GM21423 (cell line): ENCODE measurements around the gene TAS1R1.

Experiments used
- ATAC-seq: cut with Tn5 transposase; IDR thresholded peaks from one replicate; pipeline ENCODE4 v1.9.1; 2021; ENCODE audit warnings: mild to moderate bottlenecking, moderate library complexity; ENCODE audit not compliant: unreplicated experiment

Gene TAS1R1

GRCh38 chr1:6554907-6555778, at the start of gene TAS1R1:
Gene TAS1R1, plus strand, starts transcription at chr1:6555307. Its CDS starts 67 bp downstream, at chr1:6555374.
- ATAC-seq = no peak

GRCh38 chr1:6505367-6506209, 49.5 kb upstream of the TAS1R1 start:
- no peak for ATAC-seq

- no peak for ATAC-seq
Measured at GRCh38 chr1:6506210-6507036, 48.7 kb upstream of the TAS1R1 start.

GRCh38 chr1:6507037-6507428, 48.1 kb upstream of the TAS1R1 start:
- ATAC-seq = no peak

GRCh38 chr1:6507461-6507911, 47.6 kb upstream of the TAS1R1 start:
- ATAC-seq = no peak

GRCh38 chr1:6508154-6508815, 46.8 kb upstream of the TAS1R1 start:
- ATAC-seq = no peak

- no peak for ATAC-seq
Measured at GRCh38 chr1:6508816-6509189, 46.3 kb upstream of the TAS1R1 start.

- ATAC-seq = no peak
Measured at GRCh38 chr1:6509220-6509918, 45.7 kb upstream of the TAS1R1 start.

- no peak for ATAC-seq
Measured at GRCh38 chr1:6509919-6510291, 45.2 kb upstream of the TAS1R1 start.

GRCh38 chr1:6510493-6510892, 44.6 kb upstream of the TAS1R1 start:
- no peak for ATAC-seq

- no peak for ATAC-seq
Measured at GRCh38 chr1:6511056-6511455, 44.1 kb upstream of the TAS1R1 start.

GRCh38 chr1:6511561-6512244, 43.4 kb upstream of the TAS1R1 start:
- ATAC-seq = no peak

GRCh38 chr1:6512245-6512907, 42.7 kb upstream of the TAS1R1 start:
- ATAC-seq = no peak

GRCh38 chr1:6512908-6513280, 42.2 kb upstream of the TAS1R1 start:
- ATAC-seq = no peak

- ATAC-seq = no peak
Measured at GRCh38 chr1:6513320-6513801, 41.7 kb upstream of the TAS1R1 start.

- ATAC-seq = no peak
Measured at GRCh38 chr1:6515771-6516170, 39.3 kb upstream of the TAS1R1 start.

GRCh38 chr1:6517435-6517851, 37.7 kb upstream of the TAS1R1 start:
- ATAC-seq = no peak

- ATAC-seq = no peak
Measured at GRCh38 chr1:6519491-6519934, 35.6 kb upstream of the TAS1R1 start.
